ENCODE data around the gene CCDC174.

CCDC174 gene

GRCh38 chr3:14657579-14657978 lies 6.0 kb downstream of the CCDC174 start:
- DNase-seq = no peak

DNA sequence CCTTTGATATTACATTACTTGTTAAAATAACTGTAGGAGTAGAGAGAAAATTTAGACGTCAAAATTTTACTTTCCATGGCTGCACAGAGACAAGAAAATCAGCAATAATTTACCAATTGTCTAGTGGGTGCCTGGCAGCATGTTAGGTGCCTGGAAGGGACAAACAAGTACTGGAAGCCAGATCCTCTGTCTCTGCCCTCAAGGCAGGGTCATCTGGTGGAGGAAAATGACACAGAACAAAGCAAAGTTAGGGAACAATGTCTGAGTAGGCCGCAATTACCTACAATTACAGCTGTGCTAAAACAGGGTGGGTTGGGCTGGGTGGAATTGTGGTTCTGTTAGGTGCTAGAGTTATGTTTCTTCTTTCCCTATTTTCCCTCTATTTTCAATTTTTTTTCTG lies 7.4 kb downstream of the CCDC174 start:
- DNase-seq = no peak

- DNase-seq = no peak
Measured at GRCh38 chr3:14660942-14661341, 9.4 kb downstream of the CCDC174 start.

DNA sequence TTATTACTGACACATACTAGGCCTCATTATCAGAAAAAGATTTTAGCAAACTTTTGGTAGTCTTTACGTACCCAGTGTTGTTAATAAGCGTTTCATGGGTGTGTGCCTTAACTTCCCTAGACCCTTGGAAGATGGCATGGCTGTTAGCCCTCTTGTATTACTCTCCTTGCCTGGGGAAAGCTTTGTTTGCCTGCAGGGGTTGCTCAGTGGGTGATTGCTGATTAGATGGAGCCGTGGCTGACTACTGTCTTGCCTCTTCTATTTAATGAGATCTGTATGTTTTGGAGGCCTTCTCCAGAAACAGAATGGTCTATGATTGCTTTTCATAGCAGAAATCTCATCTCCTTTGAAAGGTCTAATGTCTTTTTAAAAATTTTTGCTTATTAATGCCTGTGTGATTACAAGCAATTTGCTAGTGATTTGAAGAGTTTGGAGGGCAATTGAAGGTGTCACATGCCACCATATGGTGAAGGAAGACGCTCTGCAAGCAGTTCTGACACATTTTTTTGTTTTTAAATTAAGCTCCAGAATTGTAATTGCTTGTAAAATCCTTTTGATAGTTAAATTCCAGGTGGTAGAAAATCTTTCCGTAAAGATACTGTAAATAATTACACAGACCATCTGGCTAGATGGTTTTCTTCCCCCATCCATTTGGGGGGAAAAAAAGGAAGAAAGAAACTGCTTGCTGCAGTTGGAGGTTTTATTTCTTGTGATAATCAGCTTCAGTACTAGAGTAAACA lies 12.0 kb downstream of the CCDC174 start:
- DNase-seq = no peak

GRCh38 chr3:14664170-14664569 lies 12.6 kb downstream of the CCDC174 start:
- DNase-seq = no peak

GRCh38 chr3:14672588-14672987 lies 21.0 kb downstream of the CCDC174 start:
- no peak for DNase-seq

GRCh38 chr3:14674841-14675240 lies 23.3 kb downstream of the CCDC174 start, which contains the start of gene C3orf20:
Gene C3orf20 (plus strand): TSS chr3:14675141. CDS start chr3:14682714, 7,573 bp downstream.
- DNase-seq = no peak

GRCh38 chr3:14676881-14677280 lies 25.3 kb downstream of the CCDC174 start:
- DNase-seq = no peak

DNA sequence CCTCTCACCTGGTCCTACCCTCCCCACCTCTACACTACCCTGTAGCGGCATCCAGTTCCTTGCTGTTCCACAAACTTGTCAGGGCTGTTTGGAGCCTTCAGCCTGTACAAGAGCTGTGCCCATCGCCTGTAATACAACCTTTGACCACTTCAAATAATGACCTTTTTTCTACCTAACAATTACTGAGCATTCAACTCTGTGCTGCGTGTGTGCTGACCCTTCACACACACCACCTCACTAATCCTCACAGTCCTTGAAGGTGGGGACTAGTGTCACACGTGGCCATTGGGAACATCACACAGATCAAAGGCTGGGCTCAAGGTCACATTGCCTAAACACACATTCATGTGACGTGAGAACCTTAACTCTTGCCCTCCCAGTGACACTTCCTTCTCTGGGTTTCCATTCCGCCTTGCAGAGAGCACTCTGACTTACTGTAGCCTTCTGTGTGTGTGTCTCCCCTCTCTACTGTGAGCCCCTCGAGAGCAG lies 26.5 kb downstream of the CCDC174 start:
- no peak for DNase-seq

DNA sequence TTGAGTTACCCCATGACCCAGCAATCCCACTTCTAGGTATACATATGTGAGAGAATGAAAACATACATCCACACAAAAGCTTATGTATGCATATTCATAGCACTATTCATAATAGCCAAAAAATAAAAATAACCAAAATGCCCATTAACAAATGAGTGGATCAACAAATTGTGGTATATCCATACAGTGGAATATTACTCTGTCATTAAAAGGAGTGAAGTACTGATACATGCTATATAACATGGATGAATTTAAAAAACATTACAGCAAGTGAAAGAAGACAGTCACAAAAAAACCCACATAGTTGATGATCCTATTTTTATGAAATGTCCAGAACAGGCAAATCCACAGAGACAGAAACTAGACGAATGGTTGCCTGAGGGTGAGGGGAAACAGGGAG lies 28.6 kb downstream of the CCDC174 start:
- no peak for DNase-seq

DNA sequence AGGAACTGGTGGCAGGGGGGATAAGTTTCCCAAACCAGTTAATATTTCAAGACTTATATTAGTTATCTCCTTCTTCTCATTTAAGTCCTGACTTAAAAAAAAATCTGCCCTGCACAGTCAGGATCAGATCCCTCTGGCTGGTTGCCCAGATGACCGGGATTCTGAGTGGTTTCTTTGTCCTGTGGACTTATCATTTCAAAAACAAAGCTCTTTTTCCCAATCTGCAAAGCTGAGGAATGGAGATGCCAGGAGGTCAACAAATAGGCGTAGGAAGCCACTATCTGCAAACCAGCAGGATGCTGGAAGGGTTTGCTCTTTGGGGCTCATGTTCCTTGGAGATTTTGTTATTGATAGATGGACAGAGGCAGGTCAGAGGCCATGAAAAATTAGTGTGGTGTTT lies 29.2 kb downstream of the CCDC174 start:
- no peak for DNase-seq

DNA sequence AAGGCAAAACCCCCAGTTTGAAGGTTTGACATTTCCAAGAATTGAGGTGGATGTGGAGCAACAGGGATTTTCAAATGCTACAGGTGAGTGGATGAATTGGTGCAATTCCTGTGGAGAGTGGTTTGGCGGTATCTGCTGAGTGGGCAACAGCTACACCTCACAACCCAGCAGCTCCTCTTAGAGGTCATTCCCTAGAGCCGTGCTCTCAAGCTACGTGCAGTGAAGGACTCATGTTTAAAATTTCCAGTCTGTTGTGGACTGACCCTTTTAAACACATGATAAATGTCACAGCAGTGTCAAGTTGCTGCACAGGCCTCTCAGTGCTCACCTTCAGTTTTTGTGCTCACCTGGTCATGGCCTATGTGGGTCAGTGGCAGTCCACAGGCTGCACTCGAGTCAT lies 32.9 kb downstream of the CCDC174 start:
- no peak for DNase-seq

GRCh38 chr3:14685179-14685578 lies 33.6 kb downstream of the CCDC174 start:
- no peak for DNase-seq

GRCh38 chr3:14687360-14687759 lies 35.8 kb downstream of the CCDC174 start:
- peak; percentile 4 for DNase-seq

DNA sequence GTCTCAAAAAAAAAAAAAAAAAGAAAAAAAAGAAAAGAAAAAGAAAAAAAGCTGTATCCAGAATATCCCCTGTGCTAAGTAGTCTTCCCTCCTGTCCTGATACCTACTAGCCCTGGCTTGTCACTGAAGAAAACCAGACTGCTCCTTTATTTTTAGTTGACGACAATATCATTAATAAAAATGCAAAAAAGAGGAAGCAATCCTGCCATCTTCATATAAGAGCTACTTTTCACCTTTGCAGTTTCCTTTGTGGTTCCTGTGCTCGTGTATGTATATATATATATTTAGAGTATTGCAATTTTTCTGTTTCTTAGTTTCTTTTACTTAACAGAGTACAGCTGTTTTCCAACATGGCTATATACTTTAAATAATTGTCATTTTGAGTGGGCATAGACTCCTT lies 37.0 kb downstream of the CCDC174 start:
- DNase-seq = no peak

GRCh38 chr3:14689247-14689980 lies 37.9 kb downstream of the CCDC174 start:
- no peak for DNase-seq

DNA sequence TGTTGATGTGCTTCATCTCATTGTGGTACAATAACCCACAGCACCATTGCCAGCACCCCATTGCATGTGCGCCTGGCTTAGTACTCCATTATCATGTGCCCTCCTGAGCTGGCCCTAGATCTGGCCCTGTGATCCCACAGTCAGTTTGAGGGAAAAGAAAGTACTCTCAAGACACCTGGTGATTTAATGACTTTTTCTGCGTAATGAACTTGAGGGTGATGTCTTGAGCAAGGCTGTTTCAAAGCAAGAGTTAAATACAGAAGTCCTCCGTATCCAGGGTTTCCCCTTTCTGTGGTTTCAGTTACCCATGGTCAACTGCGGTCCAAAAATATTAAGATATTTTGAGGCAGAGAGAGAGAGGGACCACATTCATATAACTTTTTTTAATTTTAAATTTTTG lies 39.7 kb downstream of the CCDC174 start:
- no peak for DNase-seq

DNA sequence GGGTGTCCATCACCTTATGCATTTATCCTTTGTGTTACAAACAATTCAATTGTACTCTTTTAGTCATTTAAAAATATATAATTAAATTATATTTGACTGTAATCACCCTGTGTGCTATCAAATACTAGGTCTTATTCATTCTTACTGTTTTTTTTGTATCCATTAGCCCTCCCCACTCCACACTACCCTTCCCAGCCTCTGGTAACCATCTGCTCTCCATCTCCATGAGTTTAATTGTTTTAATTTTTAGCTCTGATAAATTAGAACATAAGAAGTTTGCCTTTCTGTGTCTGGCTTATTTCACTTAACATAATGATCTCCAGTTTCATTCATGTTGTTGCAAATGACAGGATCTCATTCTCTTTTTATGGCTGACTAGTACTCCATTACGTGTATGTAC lies 40.2 kb downstream of the CCDC174 start:
- DNase-seq = no peak

DNA sequence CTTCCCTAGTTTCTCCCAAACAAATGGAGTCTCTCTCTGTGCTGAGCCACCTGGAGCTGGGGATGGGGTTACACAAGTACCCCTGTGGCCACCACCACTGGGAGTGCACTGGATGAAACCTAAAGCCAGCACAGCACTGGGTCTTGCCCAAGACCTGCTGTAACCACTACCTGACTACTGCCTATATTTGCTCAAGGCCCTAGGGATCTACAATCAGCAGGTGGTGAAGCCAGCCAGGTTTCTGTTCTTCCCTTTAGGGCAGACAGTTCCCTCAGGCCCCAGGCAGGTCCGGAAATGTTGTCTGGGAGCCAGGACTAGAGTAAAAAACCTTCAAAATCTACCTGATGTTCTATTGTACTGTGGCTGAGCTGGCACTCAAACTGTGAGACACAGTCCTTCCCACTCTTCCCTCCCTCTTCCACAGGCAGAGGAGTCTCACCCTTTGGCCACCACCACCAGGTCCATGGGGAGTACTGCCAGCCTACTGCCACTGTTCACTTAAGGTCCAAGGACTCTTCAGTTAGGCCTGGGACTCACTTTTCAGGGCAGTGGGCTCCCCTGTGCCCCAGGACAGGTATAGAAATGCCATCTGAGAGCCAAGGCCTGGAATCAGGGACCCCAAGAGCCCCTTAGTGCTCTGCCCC lies 47.2 kb downstream of the CCDC174 start:
- no peak for DNase-seq

GRCh38 chr3:14699643-14700042 lies 48.1 kb downstream of the CCDC174 start:
- DNase-seq = no peak

DNA sequence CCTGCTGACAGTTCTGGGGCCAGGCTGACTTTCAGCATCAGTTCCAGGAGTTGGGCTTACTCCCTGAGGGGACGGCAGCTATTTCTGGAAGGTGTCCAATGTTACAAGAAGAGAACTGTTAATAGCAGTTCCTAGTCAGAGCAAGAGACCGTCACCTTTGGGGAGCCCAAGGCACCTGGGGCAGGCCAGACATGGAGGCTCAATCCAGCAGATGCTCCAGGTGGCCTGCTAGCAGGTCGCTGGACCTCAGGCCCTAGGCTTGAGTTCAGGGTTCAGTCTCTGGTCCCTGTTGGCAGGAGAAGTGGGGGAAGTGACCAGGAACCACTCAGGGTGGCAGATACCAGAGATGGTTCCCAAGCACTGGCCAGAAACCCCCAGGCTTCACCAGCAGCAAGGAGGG lies 49.3 kb downstream of the CCDC174 start:
- DNase-seq = no peak

DNA sequence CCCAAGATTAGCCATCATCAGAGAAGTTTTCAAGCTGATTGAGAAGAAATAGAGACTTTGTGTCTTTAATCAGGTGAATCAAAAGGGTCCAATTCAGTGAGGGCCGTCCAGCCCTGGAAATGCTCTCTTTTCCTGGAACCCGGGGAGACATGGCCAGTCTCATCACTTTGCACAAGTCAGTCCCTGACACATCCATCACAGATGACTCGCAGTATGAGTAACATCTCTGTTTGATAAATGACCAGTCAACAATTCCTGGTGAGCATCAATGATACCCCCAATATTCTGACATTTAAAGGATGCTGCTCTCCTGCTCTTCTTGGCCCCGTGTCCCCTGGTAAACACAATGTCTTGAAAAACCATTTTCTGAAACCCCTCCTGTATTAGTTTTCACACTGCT lies 50.1 kb downstream of the CCDC174 start:
- no peak for DNase-seq

DNA sequence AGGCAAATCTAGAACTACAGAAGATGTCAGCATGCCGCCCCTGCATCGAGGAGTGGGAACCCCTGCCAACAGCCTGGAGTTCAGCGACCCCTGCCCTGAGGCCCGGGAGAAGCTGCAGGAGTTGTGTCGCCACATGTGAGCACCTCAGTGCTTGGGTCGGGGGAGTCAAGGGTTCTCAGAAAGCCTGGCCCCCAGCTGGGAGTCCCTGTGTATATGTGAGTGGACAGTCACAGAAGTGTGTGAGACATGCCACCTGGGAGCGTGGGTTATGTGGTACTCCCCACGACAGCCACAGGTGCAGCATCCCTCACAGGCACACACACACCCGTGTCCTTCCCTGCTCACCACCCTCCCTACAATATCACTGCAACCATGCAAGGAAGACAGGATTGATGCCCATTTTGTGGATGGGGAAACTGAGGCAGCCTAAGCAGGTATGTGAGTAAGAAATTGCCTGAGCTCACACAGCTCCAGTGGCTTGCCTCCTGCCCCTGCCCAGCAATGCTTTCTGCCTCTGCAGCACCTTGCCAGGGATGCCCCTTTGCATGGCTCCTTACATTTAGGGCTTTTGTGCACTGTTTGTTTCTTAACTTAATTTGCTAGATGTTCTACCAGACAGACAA lies 51.7 kb downstream of the CCDC174 start:
- no peak for DNase-seq
